Activated T-helper 17 cell treated with anti-CD3 and anti-CD28 coated beads, Interleukin-2, amount 50 U/mL, for 72 hours (primary cell): ENCODE results near the gene AVL9. TPM values are rescaled to one million over a fixed set of nuclear protein-coding genes. Genes with fewer than 3 reads are reported as not detected.
"Not testable (repeated sequence)": the region's sequence is repeated elsewhere in the genome, so short reads cannot be mapped to it uniquely, and the experiment has no call there.

Experiments
- ATAC-seq: fragments of 150-1000 bp; cut with Tn5 transposase; replicated peaks from 2 replicates; pipeline ENCODE4 v1.10.0; 2021; ENCODE audit warnings: mild to moderate bottlenecking, moderate library complexity
- H3K27ac Mint-ChIP-seq: one replicate; pipeline ENCODE4 v1.8.0; 2022; ENCODE audit warnings: mixed read lengths
- H3K27me3 Mint-ChIP-seq: one replicate; pipeline ENCODE4 v1.8.0; 2022; ENCODE audit warnings: mixed read lengths
- H3K36me3 Mint-ChIP-seq: one replicate; pipeline ENCODE4 v1.8.0; 2022; ENCODE audit warnings: low read depth, mild to moderate bottlenecking, mixed read lengths
- H3K4me1 Mint-ChIP-seq: one replicate; pipeline ENCODE4 v1.8.0; 2022; ENCODE audit warnings: mixed read lengths
- H3K4me3 Mint-ChIP-seq: one replicate; pipeline ENCODE4 v1.8.0; 2022; ENCODE audit warnings: mild to moderate bottlenecking, mixed read lengths
- H3K9me3 Mint-ChIP-seq: one replicate; pipeline ENCODE4 v1.8.0; 2022; ENCODE audit warnings: mixed read lengths
- total RNA-seq, 2 donors: library from RNA; stranded (reverse); gene quantifications; one replicate each; pipeline ENCODE4 v1.2.3, GENCODE V29; 2022

The AVL9 gene
- 10 to 100 TPM; 46.1 to 48.1 TPM for total RNA-seq

DNA sequence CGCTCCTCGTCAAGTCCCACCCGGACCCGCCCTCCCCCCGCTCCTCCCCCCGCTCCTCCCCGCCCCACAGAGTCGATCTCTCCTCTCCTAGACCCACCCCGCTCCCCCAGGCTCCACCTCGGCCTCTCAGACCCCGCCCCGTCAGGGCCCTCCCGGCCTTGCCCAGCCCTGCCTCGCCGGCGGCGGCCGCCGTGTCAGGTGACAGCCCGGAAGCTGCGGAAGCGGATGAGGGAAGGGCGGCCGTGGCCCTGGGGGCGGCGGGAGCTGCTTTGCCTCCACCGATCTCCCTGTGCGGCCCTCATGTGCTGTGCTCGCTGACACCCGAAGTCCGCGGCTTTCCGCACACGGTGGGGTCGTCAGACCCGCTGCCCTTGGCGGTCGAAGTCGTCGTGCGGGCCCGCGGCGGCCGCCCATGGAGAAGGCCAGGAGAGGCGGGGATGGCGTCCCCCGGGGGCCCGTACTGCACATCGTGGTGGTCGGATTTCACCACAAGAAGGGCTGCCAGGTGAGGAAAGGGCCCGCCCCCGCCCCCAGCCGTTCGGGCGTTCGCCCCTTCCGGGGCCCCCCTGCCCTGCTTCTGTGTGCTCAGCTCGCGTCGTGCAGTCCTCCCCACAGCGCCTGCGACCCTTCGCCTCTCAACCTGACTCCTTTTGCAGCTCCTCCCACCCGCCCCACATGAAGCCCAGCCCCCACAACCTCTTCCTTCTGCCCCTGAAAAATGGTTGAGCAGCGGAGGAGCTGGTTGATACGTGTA is at the start of gene AVL9:
Gene AVL9 (plus strand): TSS at position 192 of the 754 bp plus-strand sequence. CDS start 221 bp downstream, at position 413.
- peak within 1 kb of the TSS; percentile 91 for H3K27ac Mint-ChIP-seq
- H3K9me3 Mint-ChIP-seq = no peaks in the 10 kb centered on the region
- ATAC-seq = peak; percentile 98
- H3K4me3 Mint-ChIP-seq = peak within 1 kb of the TSS; percentile 91
- H3K27me3 Mint-ChIP-seq = no peaks in the 10 kb centered on the region
- H3K4me1 Mint-ChIP-seq = peaks cover 6% of the 10 kb centered on the region
- peaks cover 38% of the 10 kb centered on the region for H3K36me3 Mint-ChIP-seq

DNA sequence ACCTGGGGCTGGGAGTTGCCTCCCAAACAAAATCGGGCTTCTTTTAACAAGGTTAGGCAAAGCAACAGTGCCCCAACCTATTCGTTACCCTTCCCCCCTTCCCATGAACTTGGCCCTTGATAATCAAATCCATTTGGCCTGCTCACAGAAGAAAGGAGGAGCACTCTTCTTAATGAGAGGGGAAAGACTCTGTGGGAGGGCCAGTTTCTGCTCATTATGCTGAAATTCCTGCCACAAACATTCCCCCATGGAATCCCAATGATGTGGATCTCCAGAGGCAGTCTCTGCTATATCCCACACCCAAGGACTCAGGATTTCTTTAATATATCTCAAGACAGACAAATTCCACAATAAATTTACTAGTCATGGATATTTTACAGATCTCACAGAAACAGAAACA is 48.1 kb upstream of the AVL9 start:
- Mint-ChIP-seq H3K27me3 (peaks cover 15% of the 10 kb centered on the region), H3K4me3 (no peak overlapping the region), H3K9me3 (peaks cover 8% of the 10 kb centered on the region), H3K36me3 (no peaks in the 10 kb centered on the region), H3K4me1 (no peaks in the 10 kb centered on the region), H3K27ac (no peak overlapping the region)
- no peak for ATAC-seq

DNA sequence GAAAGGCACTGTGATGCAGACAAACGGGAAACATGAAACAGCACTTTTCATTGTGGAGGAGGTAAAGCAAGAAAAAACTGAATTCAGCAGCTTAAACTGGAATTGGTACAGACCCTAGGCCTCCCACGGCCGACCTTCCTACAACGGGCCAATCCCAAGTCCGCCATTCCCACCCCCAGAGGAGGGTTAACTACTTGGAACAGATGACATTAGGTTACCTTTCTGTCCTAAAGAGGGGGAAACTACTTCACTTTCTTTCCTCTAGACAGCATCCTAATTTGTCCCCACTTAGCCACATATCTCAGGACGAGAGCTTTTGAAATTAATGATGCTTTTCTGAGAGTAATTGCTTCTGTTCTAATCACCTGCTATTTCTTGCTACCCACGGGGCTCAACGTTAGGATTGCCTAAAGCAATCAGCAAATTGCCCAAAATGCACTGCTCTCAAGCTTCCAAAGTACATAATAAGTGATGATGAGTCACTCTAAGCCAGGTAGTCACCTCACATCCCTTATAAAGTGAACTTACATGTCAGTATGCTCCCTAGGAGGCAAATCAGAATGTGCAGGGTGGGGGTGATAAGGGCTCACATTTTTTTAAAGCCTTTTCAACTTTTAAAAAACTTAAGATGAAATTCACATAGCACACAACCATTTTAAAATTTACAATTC is 41.8 kb upstream of the AVL9 start:
- Mint-ChIP-seq H3K9me3 (peaks cover 8% of the 10 kb centered on the region), H3K4me3 (no peak overlapping the region), H3K27ac (no peak overlapping the region), H3K4me1 (no peaks in the 10 kb centered on the region), H3K36me3 (no peaks in the 10 kb centered on the region), H3K27me3 (peaks cover 19% of the 10 kb centered on the region)
- no peak for ATAC-seq

DNA sequence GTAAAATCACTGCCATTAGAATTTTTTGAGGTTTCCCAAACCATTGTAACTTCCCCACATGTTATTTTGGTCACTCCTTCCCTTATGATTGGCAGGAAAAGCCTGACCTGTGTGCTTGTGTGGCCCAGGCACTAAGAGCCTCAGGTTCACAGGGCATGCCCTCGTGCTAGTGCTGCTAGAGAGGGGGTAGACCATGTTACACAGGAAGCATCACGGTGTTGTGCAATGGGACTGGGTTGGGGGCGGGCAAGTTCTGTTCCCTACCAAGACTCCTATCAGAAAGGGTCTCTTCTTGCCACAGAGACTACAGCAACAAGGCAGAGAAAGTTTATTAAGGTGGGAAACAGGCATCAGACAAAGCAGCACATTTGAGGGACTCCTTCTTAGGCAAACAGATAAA is 37.3 kb upstream of the AVL9 start:
- H3K27me3 Mint-ChIP-seq = peaks cover 11% of the 10 kb centered on the region
- no peak overlapping the region for H3K4me3 Mint-ChIP-seq
- no peaks in the 10 kb centered on the region for H3K4me1 Mint-ChIP-seq
- no peak for ATAC-seq
- no peak overlapping the region for H3K27ac Mint-ChIP-seq
- no peaks in the 10 kb centered on the region for H3K9me3 Mint-ChIP-seq
- no peaks in the 10 kb centered on the region for H3K36me3 Mint-ChIP-seq

DNA sequence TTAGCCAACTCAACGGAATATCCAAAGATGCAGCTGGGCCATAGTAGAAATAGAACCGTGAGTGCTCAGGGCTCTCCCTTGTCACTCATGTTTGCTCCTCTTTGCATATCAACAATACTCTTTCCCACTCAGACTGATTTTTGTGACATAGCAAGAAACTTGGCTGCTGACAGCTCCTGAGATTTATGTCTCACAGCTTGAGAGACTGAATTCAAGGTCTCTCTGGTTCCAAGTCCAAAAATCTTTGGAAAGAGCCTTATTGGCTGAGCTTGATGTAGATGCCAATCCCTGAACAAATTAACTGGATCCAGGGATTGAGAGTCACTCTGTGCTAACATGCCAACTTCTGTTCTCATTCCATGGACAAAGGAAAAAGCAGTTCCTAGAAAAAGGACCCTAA is 35.5 kb upstream of the AVL9 start:
- no peak overlapping the region for H3K4me3 Mint-ChIP-seq
- no peak for ATAC-seq
- no peaks in the 10 kb centered on the region for H3K4me1 Mint-ChIP-seq
- no peaks in the 10 kb centered on the region for H3K36me3 Mint-ChIP-seq
- H3K27me3 Mint-ChIP-seq = peaks cover 10% of the 10 kb centered on the region
- H3K27ac Mint-ChIP-seq = no peak overlapping the region
- H3K9me3 Mint-ChIP-seq = no peaks in the 10 kb centered on the region

DNA sequence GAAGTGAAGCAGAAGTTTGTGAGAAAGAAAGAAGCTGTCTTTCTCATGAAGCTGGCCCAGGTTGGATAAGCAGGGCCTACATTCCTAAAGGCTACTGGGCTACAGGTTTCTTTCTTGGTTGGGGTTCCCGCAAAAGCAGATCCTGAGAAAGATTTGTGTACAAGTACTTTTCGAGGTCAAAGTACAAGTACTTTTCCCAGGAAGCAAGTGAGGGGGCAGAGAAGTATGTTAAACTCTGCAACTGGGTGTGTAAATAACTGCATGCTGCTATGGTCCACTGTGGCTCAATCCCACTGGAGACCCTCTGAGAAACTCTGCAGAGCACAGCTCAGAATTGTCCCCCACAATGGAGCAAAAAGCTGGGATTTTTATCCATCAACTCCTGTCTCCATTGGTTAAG is 33.8 kb upstream of the AVL9 start:
- no peak for ATAC-seq
- no peak overlapping the region for H3K27ac Mint-ChIP-seq
- H3K9me3 Mint-ChIP-seq = no peaks in the 10 kb centered on the region
- no peaks in the 10 kb centered on the region for H3K4me1 Mint-ChIP-seq
- H3K27me3 Mint-ChIP-seq = peaks cover 10% of the 10 kb centered on the region
- no peaks in the 10 kb centered on the region for H3K36me3 Mint-ChIP-seq
- no peak overlapping the region for H3K4me3 Mint-ChIP-seq

DNA sequence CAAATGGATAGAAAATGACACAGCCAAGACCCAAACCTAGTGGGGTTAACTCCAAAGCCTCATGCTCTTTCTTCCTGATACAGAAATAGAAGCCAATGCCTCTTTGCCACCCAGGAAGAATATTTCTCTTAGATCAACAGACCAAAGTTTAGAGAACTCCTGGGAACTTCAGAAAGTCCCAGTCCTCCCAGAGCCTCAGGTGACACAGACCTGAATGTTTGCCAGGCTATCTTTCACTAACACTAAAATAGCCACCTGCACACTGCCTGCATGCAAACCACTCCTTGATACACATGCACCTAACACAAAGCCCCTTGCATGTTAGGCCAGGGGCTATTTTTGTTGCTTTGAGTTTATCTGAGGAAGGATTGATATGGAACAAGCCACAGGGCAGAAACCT is 32.8 kb upstream of the AVL9 start:
- no peak for ATAC-seq
- Mint-ChIP-seq H3K27me3 (peaks cover 7% of the 10 kb centered on the region), H3K4me3 (no peak overlapping the region), H3K27ac (no peak overlapping the region), H3K9me3 (no peaks in the 10 kb centered on the region), H3K4me1 (no peaks in the 10 kb centered on the region), H3K36me3 (no peaks in the 10 kb centered on the region)

DNA sequence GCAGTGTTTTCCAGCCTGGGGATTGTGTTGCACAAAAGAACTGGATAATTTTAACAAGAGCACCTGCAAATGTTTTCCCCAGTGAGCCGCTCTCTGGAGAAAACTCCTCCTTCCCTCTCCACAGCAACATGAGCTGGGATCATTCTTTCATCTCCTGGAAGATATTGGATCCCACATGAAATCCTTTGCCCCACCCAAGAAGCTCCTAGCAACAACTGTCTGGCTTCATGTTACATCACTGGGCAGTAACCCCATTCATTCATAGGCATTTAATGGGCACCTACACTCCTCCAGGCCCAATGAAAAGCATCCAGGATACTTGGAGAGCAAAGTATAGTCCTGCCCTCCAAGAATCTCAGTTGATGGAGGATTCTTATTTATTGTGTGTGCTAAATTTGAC is 32.3 kb upstream of the AVL9 start:
- Mint-ChIP-seq H3K27ac (no peak overlapping the region), H3K4me1 (no peaks in the 10 kb centered on the region), H3K36me3 (no peaks in the 10 kb centered on the region), H3K9me3 (no peaks in the 10 kb centered on the region), H3K27me3 (peaks cover 6% of the 10 kb centered on the region), H3K4me3 (no peak overlapping the region)
- no peak for ATAC-seq

DNA sequence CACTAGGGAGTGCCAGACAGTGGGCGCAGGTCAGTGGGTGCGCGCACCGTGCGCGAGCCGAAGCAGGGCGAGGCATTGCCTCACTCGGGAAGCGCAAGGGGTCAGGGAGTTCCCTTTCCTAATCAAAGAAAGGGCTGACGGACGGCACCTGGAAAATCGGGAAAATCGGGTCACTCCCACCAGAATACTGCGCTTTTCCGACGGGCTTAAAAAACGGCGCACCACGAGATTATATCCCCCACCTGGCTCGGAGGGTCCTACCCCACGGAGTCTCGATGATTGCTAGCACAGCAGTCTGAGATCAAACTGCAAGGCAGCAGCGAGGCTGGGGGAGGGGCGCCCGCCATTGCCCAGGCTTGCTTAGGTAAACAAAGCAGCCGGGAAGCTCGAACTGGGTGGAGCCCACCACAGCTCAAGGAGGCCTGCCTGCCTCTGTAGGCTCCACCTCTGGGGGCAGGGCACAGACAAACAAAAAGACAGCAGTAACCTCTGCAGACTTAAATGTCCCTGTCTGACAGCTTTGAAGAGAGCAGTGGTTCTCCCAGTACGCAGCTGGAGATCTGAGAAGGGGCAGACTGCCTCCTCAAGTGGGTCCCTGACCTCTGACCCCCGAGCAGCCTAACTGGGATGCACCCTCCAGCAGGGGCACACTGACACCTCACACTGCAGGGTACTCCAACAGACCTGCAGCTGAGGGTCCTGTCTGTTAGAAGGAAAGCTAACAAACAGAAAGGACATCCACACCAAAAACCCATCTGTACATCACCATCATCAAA is 30.5 kb upstream of the AVL9 start:
- H3K27me3 Mint-ChIP-seq, H3K4me1 Mint-ChIP-seq, H3K36me3 Mint-ChIP-seq, H3K4me3 Mint-ChIP-seq, ATAC-seq, H3K9me3 Mint-ChIP-seq, H3K27ac Mint-ChIP-seq: not testable (repeated sequence)

DNA sequence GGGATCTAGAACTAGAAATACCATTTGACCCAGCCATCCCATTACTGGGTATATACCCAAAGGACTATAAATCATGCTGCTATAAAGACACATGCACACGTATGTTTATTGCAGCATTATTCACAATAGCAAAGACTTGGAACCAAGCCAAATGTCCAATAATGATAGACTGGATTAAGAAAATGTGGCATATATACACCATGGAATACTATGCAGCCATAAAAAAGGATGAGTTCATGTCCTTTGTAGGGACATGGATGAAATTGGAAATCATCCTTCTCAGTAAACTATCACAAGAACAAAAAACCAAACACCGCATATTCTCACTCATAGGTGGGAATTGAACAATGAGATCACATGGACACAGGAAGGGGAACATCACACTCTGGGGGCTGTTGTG is 25.3 kb upstream of the AVL9 start:
- ATAC-seq, H3K4me3 Mint-ChIP-seq, H3K27ac Mint-ChIP-seq, H3K36me3 Mint-ChIP-seq, H3K9me3 Mint-ChIP-seq, H3K4me1 Mint-ChIP-seq, H3K27me3 Mint-ChIP-seq: not testable (repeated sequence)

DNA sequence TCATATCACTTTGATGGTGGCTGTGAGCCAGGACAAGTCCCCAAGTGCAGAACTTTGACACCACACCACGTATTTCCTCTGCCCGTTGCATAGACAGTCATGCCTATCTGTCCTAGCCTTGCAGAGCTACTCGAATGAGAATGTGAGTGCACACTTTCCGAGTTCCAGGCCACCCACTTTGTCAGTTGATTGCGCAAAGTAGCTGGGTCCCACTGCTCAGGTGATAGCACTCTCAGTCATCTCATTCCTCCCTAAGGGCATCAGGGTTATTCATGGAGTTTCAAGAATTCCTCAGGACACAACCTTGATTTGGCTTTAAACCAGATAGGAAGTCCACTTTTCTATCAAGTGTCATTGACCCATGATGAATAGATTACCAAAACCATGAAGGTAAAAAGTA is 24.4 kb upstream of the AVL9 start:
- no peak overlapping the region for H3K27ac Mint-ChIP-seq
- H3K27me3 Mint-ChIP-seq = no peaks in the 10 kb centered on the region
- no peaks in the 10 kb centered on the region for H3K9me3 Mint-ChIP-seq
- H3K4me3 Mint-ChIP-seq = no peak overlapping the region
- no peak for ATAC-seq
- no peaks in the 10 kb centered on the region for H3K4me1 Mint-ChIP-seq
- no peaks in the 10 kb centered on the region for H3K36me3 Mint-ChIP-seq

DNA sequence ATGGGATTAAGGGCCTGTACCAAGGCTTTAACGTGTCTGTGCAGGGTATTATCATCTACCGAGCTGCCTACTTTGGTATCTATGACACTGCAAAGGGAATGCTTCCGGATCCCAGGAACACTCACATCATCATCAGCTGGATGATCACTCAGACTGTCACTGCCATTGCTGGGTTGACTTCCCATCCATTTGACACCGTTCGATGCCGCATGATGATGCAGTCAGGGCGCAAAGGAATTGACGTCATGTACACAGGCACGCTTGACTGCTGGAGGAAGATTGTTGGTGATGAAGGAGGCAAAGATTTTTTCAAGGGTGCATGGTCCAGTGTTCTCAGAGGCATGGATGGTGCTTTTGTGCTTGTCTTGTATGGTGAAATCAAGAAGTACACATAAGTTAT is 23.3 kb upstream of the AVL9 start:
- no peaks in the 10 kb centered on the region for H3K9me3 Mint-ChIP-seq

DNA sequence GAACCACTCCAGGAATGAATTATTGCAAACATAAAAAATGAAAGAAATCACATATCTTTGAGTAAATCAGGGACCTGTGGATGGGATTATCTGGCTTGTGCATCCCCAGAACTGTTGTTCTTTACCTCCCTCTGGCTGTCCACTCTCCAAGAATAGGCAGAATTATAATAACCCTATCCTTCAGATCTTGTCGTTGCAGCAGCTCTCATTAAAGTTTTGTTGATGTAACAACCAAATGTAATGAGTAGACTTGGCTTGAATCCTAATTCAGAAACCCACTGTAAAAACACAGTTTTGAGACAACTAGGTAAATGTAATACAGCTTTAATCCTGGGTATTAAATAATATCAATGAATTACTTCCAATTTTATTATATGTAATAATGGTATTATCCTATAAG is 21.3 kb upstream of the AVL9 start:
- Mint-ChIP-seq H3K4me1 (no peaks in the 10 kb centered on the region), H3K9me3 (no peaks in the 10 kb centered on the region), H3K27me3 (no peaks in the 10 kb centered on the region), H3K36me3 (no peaks in the 10 kb centered on the region), H3K4me3 (no peak overlapping the region), H3K27ac (no peak overlapping the region)
- ATAC-seq = no peak

More for the DNA sequence above, 23.3 kb upstream of the AVL9 start:
- Mint-ChIP-seq H3K27me3 (no peaks in the 10 kb centered on the region), H3K36me3 (no peaks in the 10 kb centered on the region), H3K27ac (no peak overlapping the region), H3K4me3 (no peak overlapping the region), H3K4me1 (no peaks in the 10 kb centered on the region)
- no peak for ATAC-seq

DNA sequence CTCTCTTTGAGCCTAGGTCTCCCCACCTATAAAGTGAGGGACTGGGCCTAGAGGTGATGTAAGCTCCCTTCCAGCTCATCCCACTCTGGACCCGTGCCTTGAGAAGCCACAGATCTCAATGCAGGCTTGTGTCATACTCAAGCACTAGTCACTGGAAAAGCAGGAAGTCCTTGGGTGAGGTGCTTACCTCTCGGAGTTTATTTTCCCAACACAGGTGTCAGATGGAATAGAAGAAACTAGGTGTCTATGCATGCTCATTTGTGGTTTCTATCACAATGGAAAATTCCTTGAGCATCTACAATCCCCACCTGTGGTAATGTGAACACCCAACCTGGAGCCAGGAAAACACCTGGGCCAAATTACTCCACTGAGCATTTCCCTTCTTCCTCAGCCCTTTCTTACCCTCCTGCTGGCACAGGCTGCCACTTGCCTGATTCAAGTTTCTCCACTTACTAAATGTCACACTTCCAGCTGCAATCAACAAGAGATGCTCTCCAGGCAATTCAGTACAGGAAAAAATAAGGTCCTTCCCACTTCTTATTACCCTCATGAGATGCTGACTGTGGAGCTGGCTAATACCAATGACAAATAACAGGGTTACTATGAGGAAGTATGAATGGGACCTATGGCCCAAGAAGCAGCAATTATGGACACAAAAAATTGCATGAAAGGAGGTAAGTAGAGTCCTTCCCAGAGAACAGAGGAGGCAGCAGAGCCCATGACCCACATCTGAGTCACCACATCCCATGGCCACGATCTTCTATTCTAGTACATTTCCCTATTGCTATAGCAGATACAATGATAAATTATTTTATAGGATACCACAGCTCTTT is 18.3 kb upstream of the AVL9 start:
- no peaks in the 10 kb centered on the region for H3K4me1 Mint-ChIP-seq
- no peaks in the 10 kb centered on the region for H3K27me3 Mint-ChIP-seq
- H3K36me3 Mint-ChIP-seq = no peaks in the 10 kb centered on the region
- no peak for ATAC-seq
- H3K9me3 Mint-ChIP-seq = no peaks in the 10 kb centered on the region
- H3K4me3 Mint-ChIP-seq = no peak overlapping the region
- no peak overlapping the region for H3K27ac Mint-ChIP-seq
